Peyer's patch (tissue), 4 donors: ENCODE results near the gene TMEM18. TPM values are rescaled to one million over a fixed set of nuclear protein-coding genes. Genes with fewer than 3 reads are reported as not detected.
A peak's percentile ranks its signal among the peaks of the same experiment; 100 is the strongest.

ENCODE experiments used
- DNase-seq, 3 donors: peaks; one replicate each; pipeline ENCODE4 v3.0.0-alpha.2; 2017 to 2019
- H3K27ac ChIP-seq, 4 donors: fragments of 200-600 bp; sonication (generic); one replicate each; pipeline ENCODE4 v1.5.1; 2016 to 2019
- H3K27me3 ChIP-seq, 2 donors: fragments of 200-600 bp; sonication (generic); one replicate each; pipeline ENCODE4 v1.5.1; 2019
- H3K36me3 ChIP-seq, 3 donors: fragments of 200-600 bp; sonication (generic); one replicate each; pipeline ENCODE4 v1.5.1; 2016 to 2019
- H3K4me1 ChIP-seq, 4 donors: fragments of 200-600 bp; sonication (generic); one replicate each; pipeline ENCODE4 v1.5.1; 2016 to 2019
- H3K4me3 ChIP-seq, 4 donors: fragments of 200-600 bp; sonication (generic); 1 replicate in 3 of 4; 2 replicates in 1 of 4; pipeline ENCODE4 v1.5.1; 2016 to 2019; ENCODE audit warnings: mild to moderate bottlenecking in 1 of 4
- H3K9me3 ChIP-seq, 4 donors: fragments of 200-600 bp; sonication (generic); one replicate each; pipeline ENCODE4 v1.5.1; 2016 to 2019; ENCODE audit warnings: mild to moderate bottlenecking in 1 of 4
- POLR2A ChIP-seq, 2 donors: fragments of 450-650 bp; IDR thresholded peaks; one replicate each; pipeline ENCODE4 v1.5.1; 2017; ENCODE audit warnings: antibody characterized with exemption in 2 of 2, mild to moderate bottlenecking in 2 of 2, moderate library complexity in 2 of 2
- total RNA-seq, 4 donors: library from RNA; depleted of rRNA; stranded (reverse); fragments of >200 nt; gene quantifications; one replicate each; pipeline ENCODE4 v1.1.0, GENCODE V29; 2016
- TF ChIP-seq, protein P1 (sequence below), 6 experiments: fragments of 450-650 bp in 4 of 6; fragments of 200-600 bp in 2 of 6; sonication (generic) in 1 of 6; IDR thresholded peaks; one replicate each; pipeline ENCODE4 v1.5.1; 2017 to 2019; ENCODE audit warnings: antibody characterized with exemption in 6 of 6, mild to moderate bottlenecking in 3 of 6, moderate library complexity in 1 of 6

Gene TMEM18
- total RNA-seq, 4 donors from 2014 or later = 13.9 to 22.8 (median 16.4) TPM

DNA sequence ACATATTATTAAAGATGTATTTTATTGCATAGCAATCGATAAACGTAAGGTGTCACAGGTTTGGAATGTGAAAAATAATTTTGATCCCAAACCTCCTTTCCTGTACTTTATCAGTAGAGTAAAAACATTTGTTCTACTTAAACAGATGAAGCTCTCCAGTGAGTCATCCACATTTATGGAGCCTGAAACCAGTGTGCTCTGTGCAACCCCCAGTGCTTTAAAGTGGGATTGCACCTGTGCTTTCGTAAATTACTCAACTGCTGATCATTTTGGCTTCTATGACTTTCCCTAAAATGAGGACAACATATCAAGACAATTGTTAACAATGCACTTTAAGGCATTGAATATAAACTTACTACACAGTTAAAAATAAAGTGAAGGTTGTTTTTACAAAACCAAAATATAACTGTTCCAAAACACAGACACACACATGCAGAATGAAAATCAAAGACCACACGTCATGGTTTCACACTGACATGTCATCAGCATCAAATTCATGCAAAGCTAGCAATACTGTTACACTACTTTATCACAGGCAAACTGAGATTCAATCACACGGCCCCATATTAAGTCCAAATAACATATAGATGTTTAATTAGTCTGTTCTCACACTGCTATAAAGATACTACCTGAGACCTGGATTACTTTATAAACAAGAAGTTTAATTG, 9.7 kb downstream of the TMEM18 start:
- no peak overlapping the region for H3K4me3 ChIP-seq
- H3K4me1 ChIP-seq = no peaks in the 10 kb centered on the region
- DNase-seq = no peak
- no peak overlapping the region for H3K27ac ChIP-seq
- peaks cover 0 to 13% (median 0%) of the 10 kb centered on the region in 4 donors for H3K9me3 ChIP-seq
- peaks cover 0 to 56% (median 0%) of the 10 kb centered on the region in 3 donors for H3K36me3 ChIP-seq
- no peaks in the 10 kb centered on the region for H3K27me3 ChIP-seq
- TF ChIP-seq, protein P1, sequence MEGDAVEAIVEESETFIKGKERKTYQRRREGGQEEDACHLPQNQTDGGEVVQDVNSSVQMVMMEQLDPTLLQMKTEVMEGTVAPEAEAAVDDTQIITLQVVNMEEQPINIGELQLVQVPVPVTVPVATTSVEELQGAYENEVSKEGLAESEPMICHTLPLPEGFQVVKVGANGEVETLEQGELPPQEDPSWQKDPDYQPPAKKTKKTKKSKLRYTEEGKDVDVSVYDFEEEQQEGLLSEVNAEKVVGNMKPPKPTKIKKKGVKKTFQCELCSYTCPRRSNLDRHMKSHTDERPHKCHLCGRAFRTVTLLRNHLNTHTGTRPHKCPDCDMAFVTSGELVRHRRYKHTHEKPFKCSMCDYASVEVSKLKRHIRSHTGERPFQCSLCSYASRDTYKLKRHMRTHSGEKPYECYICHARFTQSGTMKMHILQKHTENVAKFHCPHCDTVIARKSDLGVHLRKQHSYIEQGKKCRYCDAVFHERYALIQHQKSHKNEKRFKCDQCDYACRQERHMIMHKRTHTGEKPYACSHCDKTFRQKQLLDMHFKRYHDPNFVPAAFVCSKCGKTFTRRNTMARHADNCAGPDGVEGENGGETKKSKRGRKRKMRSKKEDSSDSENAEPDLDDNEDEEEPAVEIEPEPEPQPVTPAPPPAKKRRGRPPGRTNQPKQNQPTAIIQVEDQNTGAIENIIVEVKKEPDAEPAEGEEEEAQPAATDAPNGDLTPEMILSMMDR (IDR thresholded peaks at IDR 0.05) = peak in 5 of 6 experiments; percentile 17 to 59 (median 55)
- no peak for TF ChIP-seq POLR2A (IDR thresholded peaks at IDR 0.05)

DNA sequence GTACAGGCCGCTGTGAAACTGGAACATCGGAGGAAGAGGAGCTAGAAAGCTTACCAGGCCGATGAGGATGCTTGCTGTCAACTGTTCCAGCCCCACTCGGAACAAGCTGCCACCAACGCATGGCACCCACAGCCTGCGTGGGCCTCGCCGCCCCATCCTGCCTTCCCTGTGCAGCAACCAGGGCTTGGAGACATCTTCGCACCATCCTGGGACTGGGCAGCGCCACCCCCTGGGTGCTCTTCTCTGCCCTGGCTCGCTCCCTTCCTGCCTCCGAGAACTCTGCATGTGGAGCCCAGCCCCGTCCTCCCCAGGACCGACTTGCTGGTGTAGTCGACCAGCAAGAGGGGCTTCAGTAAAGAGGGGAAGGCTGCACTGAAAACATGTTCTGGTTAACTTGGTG, 10.8 kb downstream of the TMEM18 start:
- no peaks in the 10 kb centered on the region for H3K27me3 ChIP-seq
- H3K27ac ChIP-seq = no peak overlapping the region
- peaks cover 0 to 48% (median 0%) of the 10 kb centered on the region in 3 donors for H3K36me3 ChIP-seq
- no peak for DNase-seq
- H3K4me1 ChIP-seq = no peaks in the 10 kb centered on the region
- peaks cover 0 to 13% (median 0%) of the 10 kb centered on the region in 4 donors for H3K9me3 ChIP-seq
- TF ChIP-seq, protein P1 (IDR thresholded peaks at IDR 0.05) = no peak
- TF ChIP-seq POLR2A (IDR thresholded peaks at IDR 0.05) = no peak
- no peak overlapping the region for H3K4me3 ChIP-seq

DNA sequence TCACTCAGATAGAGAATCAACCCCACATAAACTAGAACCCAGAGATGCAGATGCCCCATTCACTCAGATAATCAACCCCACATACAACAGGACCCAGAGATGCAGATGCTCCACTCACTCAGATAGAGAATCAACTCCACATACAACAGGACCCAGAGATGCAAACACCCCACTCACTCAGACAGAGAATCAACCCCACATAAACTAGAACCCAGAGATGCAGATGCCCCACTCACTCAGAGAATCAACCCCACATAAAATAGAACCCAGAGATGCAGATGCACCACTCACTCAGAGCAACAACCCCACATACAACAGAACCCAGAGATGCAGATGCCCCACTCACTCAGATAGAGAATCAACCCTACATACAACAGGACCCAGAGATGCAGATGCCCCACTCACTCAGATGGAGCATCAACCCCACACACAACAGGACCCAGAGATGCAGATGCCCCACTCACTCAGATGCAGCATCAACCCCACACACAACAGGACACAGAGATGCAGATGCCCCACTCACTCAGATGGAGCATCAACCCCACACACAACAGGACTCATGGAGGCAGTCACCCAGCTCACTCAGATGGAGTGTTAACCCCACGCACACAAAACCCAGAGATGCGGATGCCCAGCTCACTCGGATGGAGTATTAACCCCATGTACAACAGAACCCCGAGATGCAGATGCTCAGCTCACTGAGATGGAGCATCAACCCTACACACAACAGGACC, 11.7 kb downstream of the TMEM18 start:
- TF ChIP-seq POLR2A (IDR thresholded peaks at IDR 0.05) = no peak
- TF ChIP-seq, protein P1 (IDR thresholded peaks at IDR 0.05) = no peak
- H3K27ac ChIP-seq = no peak overlapping the region
- H3K9me3 ChIP-seq = peaks cover 0 to 13% (median 0%) of the 10 kb centered on the region in 4 donors
- DNase-seq = no peak
- no peak overlapping the region for H3K4me3 ChIP-seq
- H3K4me1 ChIP-seq = no peaks in the 10 kb centered on the region
- H3K27me3 ChIP-seq = no peaks in the 10 kb centered on the region
- H3K36me3 ChIP-seq = peaks cover 0 to 44% (median 0%) of the 10 kb centered on the region in 3 donors

DNA sequence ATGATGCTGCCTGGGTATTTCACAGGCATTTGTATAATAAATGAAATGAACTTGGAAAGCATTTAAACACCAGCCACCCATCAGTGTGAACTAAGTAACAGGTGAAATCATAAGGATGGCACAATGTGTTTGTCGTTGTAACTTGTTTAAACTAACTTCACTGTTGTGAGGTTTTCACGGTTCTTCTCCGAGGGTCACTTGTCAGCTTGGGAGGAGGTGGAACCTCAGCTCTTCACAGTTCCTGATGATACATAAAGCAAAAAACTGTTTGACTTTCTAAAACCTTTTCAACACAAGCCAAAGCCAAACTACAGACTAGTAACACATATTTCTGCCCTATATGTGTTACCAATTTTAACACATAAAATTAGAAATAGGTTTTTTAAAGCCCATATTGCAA, 13.1 kb downstream of the TMEM18 start:
- no peak overlapping the region for H3K4me3 ChIP-seq
- H3K4me1 ChIP-seq = no peaks in the 10 kb centered on the region
- H3K9me3 ChIP-seq = peaks cover 0 to 13% (median 0%) of the 10 kb centered on the region in 4 donors
- peaks cover 0 to 31% (median 0%) of the 10 kb centered on the region in 3 donors for H3K36me3 ChIP-seq
- no peak for DNase-seq
- no peak overlapping the region for H3K27ac ChIP-seq
- no peak for TF ChIP-seq POLR2A (IDR thresholded peaks at IDR 0.05)
- TF ChIP-seq, protein P1 (IDR thresholded peaks at IDR 0.05) = no peak
- H3K27me3 ChIP-seq = no peaks in the 10 kb centered on the region

DNA sequence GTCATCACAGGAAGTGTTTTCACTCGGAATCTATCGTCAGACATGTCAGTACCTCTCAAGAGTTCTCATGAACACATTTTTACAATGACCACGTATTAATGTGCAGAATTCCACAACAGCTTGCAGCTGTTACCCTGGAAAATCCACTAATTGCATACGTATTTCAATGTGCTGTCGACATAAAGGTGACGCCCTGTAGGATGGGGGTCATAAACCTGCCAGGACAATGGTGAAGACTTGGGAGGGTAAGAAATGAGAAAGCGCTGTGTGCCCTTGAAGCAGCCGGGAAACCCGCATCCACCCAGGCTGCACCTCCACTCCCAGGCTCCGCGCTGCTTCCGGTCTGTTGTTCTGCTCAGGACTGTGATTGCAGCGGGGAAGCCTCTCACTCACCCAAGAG, 14.0 kb downstream of the TMEM18 start:
- TF ChIP-seq POLR2A (IDR thresholded peaks at IDR 0.05) = no peak
- TF ChIP-seq, protein P1 (IDR thresholded peaks at IDR 0.05) = no peak
- Histone ChIP-seq H3K4me1 (no peaks in the 10 kb centered on the region), H3K9me3 (peaks cover 0 to 13% (median 0%) of the 10 kb centered on the region in 4 donors), H3K36me3 (peaks cover 0 to 23% (median 0%) of the 10 kb centered on the region in 3 donors), H3K27me3 (no peaks in the 10 kb centered on the region), H3K27ac (no peak overlapping the region), H3K4me3 (no peak overlapping the region)
- no peak for DNase-seq
